HG03565 (cell line): ENCODE measurements around the gene PKNOX1.
"Not testable (repeated sequence)": the region's sequence is repeated elsewhere in the genome, so short reads cannot be mapped to it uniquely, and the experiment has no call there.

Experiments used
- ATAC-seq: cut with Tn5 transposase; IDR thresholded peaks from one replicate; pipeline ENCODE4 v1.9.1; 2021; ENCODE audit warnings: mild to moderate bottlenecking, moderate library complexity; ENCODE audit not compliant: unreplicated experiment

Gene PKNOX1

DNA sequence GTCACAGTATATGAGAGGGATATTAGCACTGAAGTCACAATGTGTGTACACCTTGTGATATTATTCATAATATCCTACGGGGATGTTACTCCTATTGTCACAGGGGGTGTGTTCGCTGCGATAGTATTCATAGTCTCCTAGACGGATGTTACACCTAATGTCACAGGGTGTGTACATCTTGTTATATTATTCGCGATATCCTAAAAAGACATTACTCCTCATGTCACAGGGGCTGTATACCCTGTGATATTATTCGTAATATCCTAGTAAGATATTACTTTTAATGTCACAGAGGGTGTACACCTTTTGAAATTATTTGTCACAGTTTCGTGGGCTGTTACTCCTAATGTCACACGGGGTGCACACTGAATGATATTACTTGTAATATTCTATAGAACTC is 23.2 kb upstream of the PKNOX1 start:
- not testable (repeated sequence) for ATAC-seq

DNA sequence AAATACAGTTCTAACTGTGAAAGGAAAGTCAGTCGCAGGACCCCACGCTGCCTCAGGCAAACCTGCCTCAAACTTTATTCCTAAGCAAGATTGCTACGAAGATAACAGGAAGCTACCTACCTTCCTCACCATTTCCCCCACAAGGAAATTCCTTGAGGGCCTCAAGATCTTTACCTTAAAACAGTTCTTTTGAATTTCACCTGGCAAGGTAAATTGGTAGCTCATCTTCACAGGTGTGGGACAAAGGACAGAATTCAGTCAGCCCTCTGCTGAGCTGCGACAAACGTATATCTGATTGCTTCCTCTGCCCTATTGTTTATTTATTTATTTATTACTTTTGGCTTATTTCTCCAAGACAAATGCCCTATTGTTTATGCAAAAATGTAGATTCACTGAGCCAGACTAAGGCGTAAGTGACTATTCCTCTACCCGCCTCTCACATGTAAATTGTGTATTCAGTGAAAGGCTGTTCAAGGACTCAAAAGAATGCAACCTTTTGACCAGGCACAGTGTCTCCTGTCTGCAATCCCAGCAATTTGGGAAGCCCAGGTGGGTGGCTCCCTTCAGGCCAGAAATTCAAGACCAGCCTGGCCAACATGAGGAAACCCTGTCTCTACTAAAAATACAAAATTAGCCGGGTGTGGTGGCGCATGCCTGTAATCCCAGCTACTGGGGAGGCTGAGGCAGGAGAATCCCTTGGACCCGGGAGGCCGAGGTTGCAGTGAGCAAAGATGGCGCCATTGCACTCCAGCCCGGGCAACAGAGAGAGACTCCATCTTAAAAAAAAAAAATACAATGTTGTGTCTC is 17.3 kb upstream of the PKNOX1 start:
- peak; percentile 96 for ATAC-seq

DNA sequence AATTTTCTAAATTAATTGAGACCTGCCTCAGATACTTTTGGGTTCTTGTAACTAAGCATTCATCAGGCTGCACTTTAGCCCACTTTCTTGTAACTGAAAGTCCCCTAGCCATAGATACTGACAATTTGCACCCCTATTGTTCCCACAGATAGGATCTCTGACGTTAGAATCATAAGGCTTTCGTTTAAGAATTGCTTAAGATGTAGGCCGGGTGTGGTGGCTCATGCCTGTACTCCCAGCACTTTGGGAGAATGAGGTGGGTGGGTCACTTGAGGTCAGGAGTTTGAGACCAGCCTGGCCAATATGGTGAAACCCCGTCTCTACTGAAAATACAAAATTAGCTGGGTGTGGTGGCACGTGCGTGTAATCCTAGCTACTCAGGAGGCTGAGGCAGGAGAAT is 16.2 kb upstream of the PKNOX1 start:
- not testable (repeated sequence) for ATAC-seq

DNA sequence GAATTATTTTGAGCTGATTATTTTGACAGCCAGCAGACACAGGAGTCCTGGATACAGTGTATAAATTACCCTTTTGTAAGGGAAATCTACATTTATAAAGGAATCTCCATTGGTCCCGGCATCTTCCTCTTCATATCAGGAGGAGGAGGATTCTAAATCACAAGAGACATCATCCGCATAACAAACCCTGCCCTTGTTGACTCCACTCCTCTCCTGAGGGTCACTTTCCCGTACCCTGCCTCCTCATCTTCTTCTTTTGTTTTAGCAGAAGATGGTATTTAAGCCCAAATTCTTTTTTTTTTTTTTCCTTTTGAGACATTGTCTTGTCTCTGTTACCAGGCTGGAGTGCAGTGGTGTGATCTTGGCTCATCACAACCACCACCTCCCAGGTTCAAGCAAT is 14.6 kb upstream of the PKNOX1 start:
- no peak for ATAC-seq

DNA sequence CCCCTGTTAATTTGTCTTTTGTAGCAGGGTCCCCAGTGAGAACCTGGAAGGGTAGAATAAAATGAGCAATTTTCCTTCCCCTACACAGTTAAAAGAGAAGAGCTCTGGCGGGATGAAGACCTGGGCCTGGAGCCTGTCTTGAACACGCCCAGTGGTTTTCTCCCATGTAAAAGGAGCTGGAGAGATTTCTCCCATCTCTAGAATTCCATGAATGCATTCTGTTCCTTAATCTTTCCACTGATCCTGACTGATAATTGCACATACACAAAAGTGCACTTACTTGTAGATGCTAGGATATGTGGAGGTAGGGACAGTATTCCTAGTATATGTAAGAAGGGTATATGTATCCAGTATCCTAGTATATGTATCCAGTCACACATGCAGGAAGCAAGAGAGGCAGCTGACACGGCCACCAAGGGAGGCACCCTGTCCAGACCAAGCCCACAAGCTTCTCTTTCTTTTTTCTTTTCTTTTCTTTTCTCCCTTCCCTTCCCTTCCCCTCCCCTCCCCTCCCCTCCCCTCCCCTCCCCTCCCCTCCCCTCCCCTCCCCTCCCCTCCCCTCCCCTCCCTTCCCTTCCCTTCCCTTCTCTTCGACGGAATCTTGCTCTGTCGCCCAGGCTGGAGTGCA is 11.9 kb upstream of the PKNOX1 start:
- no peak for ATAC-seq

DNA sequence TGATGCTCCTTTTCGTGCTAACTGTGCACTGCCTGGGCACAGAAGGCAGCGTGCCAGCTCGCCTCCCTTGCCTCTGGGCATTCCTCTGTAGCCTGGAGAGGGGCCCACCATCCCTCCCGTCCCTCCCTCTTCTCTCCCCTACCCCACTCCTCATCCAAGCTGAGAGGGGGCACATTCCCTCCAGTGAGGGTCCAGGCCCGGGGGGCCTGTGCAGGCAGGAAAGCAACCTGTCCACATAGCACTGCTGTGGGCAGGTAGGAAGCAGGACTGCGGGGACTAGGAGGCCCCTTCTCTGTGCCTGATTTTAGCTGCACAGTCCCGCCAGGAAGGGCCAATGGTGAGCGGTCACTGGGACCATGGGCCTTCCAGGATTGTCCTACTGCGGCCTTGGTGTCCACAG is 10.3 kb upstream of the PKNOX1 start:
- no peak for ATAC-seq

DNA sequence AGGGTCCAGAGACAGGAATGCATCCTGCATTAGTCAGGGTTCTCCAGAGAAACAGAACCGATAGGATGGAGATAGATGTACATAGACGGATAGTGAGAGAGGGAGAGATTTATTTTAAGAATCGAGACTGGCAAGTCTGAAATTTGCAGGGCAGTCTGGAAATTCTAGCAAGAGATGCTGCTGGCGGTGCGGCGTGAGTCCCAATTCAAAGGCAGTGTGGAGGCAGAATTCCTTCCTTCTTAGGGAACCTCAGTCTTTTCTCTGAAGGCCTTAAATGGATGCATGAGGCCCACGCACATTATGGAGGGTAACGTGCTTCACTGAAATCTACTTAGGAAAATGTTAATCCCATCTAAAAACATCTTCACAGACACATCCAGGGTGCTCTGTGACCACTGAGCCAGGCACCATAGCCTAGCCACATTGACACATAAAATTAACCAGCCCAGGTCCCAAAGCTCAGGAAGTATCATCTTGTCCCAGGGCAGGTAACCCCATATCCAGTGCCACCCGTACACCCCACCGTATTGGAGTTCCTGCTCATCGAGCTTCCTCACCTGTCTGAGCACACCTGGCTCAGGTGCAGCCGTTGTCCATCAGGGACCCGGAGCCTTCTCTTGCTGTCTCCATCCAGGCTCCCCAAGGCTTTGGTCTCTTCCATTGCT is 9.7 kb upstream of the PKNOX1 start:
- ATAC-seq = no peak

DNA sequence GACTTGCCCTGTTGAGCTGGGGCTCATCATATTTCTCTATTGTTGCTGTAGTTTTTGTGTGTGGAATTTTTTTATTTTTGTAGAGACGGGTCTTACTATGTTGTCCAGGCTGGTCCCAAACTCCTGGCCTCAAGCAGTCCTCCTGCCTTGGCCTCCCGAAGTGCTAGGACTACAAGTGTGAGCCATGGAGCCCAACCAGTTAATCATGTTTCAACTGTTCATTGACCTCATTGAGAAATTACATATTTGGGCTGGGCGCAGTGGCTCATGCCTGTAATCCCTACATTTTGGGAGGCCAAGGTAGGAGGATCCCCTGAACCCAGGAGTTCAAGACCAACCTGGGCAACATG is 9.2 kb upstream of the PKNOX1 start:
- ATAC-seq = no peak

DNA sequence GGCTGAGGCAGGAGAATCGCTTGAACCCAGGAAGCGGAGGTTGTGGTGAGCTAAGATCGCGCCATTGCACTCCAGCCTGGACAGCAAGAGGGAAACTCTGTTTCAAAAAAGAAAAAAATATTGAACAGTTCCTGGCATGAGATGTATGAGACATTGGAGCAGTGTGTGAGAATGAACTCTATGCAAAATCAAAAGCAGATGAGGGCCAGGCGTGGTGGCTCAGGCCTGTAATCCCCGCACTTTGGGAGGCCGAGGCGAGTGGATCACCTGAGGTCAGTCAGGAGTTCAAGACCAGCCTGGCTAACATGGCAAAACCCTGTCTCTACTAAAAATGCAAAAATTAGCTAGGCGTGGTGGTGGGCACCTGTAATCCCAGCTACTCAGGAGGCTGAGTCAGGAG is 6.7 kb upstream of the PKNOX1 start:
- ATAC-seq = not testable (repeated sequence)

DNA sequence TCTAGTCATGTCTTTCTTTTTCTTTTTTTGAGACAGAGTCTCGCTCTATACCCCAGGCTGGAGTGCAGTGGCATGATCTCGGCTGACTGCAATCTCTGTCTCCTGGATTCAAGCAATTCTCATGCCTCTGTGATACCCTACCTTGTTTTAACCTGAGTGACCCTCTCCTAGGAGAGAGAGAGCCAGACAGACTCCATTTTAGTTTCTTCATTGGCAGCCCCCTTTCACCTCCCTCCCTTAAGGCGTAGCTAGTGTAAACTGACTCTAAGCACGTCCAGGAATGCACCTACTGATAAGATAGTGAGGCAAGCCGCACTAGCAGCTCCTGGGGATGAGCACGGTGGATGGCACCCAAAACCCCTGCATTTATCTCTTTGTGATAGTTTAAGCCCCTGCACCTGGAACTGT is 5.2 kb upstream of the PKNOX1 start:
- ATAC-seq = no peak

DNA sequence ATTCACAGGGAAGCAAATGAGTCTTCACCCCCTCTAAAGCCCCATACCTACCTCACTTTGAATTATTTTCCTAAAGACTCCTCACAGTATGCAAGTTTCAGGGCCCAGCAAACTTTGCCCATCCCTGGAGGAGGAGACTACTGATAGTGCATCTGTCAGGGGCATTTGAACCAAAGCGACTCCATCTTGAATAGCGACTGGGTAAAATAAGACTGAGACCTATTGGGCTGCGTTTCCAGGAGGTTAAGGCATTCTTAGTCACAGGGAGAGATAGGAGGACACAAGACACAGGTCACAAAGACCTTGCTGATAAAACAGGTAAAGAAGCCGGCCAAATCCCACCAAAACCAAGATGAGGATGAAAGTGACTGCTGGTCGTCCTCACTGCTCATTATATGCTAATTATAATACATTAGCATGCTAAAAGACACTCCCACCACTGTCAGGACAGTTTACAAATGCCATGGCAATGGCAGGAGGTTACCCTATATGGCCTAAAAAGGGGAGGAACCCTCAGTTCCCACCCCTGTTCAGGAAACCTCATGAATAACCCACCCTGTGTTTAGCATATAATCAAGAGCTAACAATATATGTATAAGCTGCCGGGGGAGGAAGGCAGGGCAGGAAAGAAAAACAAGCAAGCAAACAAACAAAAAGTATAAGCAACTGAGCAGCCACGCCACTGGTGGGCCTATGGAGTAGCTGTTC is 3.3 kb upstream of the PKNOX1 start:
- no peak for ATAC-seq

DNA sequence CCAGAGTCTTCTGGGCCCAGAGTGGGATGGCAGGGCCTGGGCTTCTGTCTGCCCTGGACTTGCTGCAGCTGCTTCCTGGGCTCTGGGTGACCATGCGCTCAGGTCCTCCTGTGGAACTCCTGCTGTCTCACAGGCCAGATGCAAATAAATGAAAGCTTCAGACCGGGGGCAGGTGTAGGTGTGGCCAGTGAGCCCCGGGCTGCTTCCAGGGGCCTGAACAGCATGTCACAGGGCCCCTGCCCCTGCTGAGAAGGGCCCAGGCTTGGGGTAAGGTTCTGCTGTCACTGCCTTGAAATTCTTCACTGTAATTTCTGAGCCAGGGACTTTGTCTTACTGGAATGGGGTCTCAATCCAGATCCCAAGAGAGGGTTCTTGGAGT is 2.5 kb upstream of the PKNOX1 start:
- ATAC-seq = no peak

DNA sequence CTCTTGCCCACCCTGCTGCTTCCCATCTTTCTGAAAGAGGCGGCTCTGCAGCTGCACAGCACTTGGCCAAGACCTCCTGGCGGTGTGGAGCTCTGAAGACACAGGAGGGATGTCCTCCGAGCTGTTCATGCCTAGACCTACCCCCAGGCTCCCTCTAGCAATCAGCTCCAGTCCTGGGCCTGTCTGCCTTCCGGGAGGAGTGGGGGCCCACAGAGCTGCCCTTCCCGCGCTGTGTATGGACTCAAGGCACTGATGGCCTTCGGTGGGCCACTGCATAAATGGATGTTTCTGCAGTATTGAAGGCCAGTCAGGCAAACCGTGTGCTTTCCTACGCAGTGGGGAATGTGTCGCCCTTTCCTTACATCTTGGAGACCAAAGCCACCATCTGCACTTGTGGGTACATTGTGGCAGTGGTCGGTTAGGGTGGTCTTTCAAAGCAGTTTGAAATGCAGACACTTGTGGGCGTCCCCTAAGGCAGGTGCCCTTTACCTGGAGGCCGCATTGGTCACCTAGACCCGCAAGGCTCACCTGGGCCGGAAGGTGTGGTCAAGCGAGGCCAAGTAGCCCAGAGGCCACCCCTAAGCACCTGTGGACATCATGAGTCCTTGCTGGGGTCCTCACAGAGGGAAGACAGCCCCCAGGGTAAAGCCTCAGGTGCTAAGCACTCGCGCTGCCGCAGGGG is 912 bp upstream of the PKNOX1 start:
- ATAC-seq = no peak

DNA sequence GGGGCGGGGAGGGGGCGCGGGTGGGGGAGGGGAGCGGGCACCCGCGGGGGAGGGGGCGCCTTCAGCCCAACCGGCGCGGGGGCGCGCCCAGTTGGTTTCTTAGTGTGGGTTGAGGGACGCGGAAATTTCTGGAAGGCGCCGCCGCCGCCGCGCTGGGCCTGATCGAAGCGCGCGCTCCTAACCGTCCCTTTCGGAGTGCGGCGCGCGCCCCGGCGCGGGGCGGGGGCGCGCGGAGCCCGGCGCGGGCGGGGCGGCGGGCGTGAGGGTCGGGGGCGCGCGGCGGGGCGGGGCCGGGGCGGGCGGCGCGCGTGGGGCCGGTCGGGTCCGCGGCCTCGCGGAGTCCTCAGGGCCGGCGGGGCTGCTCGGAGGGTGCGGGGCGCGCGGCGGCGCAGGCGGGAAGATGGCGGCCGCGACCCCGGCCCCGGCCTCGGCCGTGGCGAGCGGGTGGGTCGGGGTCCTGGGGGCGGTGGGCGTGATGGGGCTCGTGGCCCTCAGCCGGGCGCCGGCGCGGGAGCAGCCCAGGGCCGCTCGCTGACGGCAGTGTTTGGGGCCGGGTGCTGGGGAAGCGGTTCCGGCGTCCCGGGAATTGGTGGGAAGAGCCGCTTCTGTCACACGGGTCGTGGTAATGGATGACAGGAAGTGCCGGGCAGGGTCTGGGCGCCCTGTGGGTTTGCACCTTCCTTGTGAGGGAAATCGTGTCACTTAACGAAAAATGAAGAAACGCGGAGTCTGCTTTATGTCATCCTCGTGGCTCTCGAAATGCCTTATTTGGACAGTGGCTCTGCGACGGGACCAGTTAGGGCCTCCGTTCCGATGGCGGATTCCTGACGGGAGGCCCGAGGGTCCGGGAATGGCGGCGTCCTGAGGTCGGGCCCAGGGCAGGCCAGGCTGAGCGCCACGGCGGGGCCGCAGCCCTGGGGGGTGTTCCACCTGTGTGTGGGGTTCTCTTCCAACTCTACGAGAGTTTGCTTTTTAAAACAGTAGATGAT is 764 bp downstream of the PKNOX1 start:
- peak; percentile 18 for ATAC-seq

DNA sequence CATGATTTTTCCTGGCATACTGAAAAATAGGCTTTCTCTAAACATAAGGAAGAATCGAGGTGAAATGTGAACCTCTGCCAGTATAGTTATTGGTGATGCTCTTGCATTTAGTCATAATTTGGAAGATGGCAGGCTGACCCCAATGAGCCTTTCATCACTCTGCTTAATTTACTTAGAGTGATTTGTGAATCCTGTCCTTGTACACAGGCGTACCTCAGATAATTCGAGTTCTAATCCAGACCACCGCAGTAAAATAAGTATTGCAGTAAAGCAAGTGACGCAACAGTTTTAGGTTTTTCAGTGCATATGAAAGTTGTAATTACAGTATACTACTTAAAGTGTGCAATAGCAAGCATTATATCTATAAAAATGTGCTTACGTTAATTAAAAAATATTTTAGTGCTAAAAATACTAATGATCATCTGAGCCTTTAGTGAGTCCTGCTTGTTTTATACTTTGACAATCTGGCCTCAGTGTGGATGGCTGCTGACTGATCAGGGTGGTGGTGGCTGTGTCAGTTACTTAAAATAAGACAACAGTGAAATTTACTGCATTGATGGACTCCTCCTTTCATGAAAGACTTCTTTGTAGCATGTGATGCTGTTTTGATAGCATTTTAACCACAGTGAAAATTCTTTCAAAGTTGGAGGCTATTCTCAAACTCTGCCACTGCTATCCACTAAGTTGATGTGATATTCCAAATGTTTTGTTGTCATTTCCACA is 1.7 kb downstream of the PKNOX1 start:
- ATAC-seq = no peak

DNA sequence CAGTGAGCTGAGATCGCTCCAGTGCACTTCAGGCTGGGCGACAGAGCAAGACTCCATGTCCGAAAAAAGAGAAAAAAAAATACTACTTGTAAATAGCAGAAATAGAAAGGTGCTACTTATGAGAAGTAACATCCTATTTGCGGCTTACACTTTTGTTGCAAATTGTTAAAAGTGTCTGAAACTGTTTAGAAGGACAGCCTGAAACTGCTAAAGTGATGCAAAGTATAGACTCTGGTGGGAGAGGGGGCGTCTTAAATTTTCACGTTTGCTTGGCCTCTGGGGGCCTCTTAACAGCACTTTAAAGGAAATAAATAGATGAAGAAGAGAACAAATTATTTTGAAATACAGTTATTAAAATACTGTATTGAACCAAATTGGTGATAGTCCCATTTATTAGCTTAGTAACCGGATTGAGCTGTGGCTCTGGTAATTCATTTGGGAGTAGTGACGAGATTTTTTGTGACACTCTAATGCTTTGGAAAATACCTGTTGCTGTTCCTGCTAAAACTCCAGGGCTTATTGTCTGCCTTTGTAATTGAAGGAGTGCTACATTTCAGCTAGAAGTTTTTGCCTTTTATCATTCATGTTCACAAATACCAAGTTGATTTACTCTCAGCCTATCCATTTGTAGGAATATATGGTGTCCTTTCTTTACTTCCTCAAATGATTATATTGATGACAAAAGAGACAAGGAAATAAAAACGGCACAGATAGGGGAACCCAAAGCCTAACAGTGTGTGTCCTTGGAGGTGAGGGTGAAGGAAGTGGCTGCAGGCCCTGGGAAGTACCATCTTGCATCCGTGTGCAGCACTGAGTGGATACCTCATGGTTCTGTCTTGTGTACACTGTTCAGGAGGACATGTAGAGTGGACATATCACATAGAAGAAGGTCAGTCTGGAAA is 6.2 kb downstream of the PKNOX1 start:
- no peak for ATAC-seq

DNA sequence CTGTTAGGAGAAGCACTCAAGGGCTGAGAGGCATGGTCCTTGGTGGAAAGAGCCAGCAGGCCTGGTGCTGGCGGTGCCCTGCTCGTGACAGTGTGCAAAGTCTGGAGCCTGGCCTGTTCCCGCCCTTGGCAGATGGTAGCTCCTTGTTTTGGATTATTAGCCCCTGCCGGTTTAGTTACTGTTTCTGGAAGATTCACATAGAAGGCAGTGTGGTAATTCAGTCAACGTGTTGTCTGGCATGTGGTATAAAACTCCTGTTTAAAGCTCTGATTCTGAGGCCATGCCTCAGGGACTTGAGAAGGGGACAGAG is 6.8 kb downstream of the PKNOX1 start:
- no peak for ATAC-seq

DNA sequence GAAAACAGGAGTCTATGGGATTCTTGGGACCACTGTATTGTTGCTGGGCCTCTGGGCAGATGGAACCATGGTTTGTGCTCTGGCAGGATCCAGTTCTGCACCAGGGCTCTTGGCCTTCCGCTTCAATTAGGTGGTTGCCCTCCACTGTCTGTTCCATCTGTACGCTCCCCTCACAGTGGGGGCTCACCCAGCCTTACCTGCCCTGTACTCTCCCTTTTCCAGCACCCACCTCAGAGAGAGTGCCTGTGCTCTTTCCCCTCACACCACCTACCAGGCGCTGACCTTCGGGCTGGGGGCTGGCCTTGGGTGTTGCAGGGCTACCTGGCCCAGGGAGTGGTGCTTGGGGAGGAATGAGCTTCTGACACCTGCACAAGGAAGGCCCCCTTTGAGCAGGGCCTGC is 7.5 kb downstream of the PKNOX1 start:
- ATAC-seq = no peak
